ENCODE data around the gene MRAP.

The MRAP gene

GRCh38 chr21:32349333-32349944, 50.8 kb downstream of the MRAP start:
- no peak for DNase-seq (ENCODE audit: low read depth in 3 of 3)

- no peak for DNase-seq (ENCODE audit: low read depth in 3 of 3)
These were observed 51.7 kb downstream of the MRAP start for GRCh38 chr21:32350211-32350980.

- DNase-seq (ENCODE audit: low read depth in 3 of 3): no peak
These were observed 52.3 kb downstream of the MRAP start for GRCh38 chr21:32350981-32351380.

- no peak for DNase-seq (ENCODE audit: low read depth in 3 of 3)
These were observed 52.8 kb downstream of the MRAP start for GRCh38 chr21:32351428-32351827.

- DNase-seq (ENCODE audit: low read depth in 3 of 3): no peak
These were observed 53.9 kb downstream of the MRAP start for GRCh38 chr21:32352526-32352925.

- no peak for DNase-seq (ENCODE audit: low read depth in 3 of 3)
These were observed 54.5 kb downstream of the MRAP start for GRCh38 chr21:32353002-32353711.

- DNase-seq (ENCODE audit: low read depth in 3 of 3): no peak
These were observed 58.3 kb downstream of the MRAP start for GRCh38 chr21:32356874-32357395.

- DNase-seq (ENCODE audit: low read depth in 3 of 3): no peak
These were observed 61.1 kb downstream of the MRAP start for GRCh38 chr21:32359719-32360260.

- no peak for DNase-seq (ENCODE audit: low read depth in 3 of 3)
These were observed 61.8 kb downstream of the MRAP start for GRCh38 chr21:32360401-32360975.
